HG03103 (cell line): ENCODE results near the gene UMOD.

Source experiments
- ATAC-seq: cut with Tn5 transposase; IDR thresholded peaks from one replicate; pipeline ENCODE4 v1.9.1; 2021; ENCODE audit warnings: low read depth; ENCODE audit not compliant: unreplicated experiment

The UMOD gene

GRCh38 chr16:20369452-20370054 is 17.0 kb upstream of the UMOD start:
- ATAC-seq: no peak

- no peak for ATAC-seq
These were observed 11.5 kb upstream of the UMOD start for GRCh38 chr16:20364051-20364450.

- no peak for ATAC-seq
These were observed 10.7 kb upstream of the UMOD start for GRCh38 chr16:20363191-20363590.

- no peak for ATAC-seq
These were observed 7.5 kb upstream of the UMOD start for GRCh38 chr16:20359997-20360396.

- no peak for ATAC-seq
These were observed 2.7 kb upstream of the UMOD start for GRCh38 chr16:20355114-20355782.

GRCh38 chr16:20353379-20353778 is 864 bp upstream of the UMOD start:
- ATAC-seq: no peak

- no peak for ATAC-seq
These were observed 2.9 kb downstream of the UMOD start for GRCh38 chr16:20349615-20350014.

GRCh38 chr16:20348365-20349185 is 3.9 kb downstream of the UMOD start:
- no peak for ATAC-seq

- no peak for ATAC-seq
These were observed 4.7 kb downstream of the UMOD start for GRCh38 chr16:20347666-20348364.

GRCh38 chr16:20344611-20345010 is 7.9 kb downstream of the UMOD start:
- ATAC-seq: no peak

GRCh38 chr16:20339744-20340143 is 12.8 kb downstream of the UMOD start:
- no peak for ATAC-seq

GRCh38 chr16:20336955-20337354 is 15.6 kb downstream of the UMOD start:
- no peak for ATAC-seq

GRCh38 chr16:20334396-20334795 is 18.1 kb downstream of the UMOD start:
- ATAC-seq: no peak

GRCh38 chr16:20333120-20333519 is 19.4 kb downstream of the UMOD start:
- ATAC-seq: no peak

- no peak for ATAC-seq
These were observed 20.1 kb downstream of the UMOD start for GRCh38 chr16:20332411-20332810.

- no peak for ATAC-seq
These were observed 20.9 kb downstream of the UMOD start for GRCh38 chr16:20331635-20332034.

- ATAC-seq: no peak
These were observed 22.9 kb downstream of the UMOD start for GRCh38 chr16:20329392-20330138.

- ATAC-seq: no peak
These were observed 25.0 kb downstream of the UMOD start, which contains the start of gene GP2 for GRCh38 chr16:20327444-20328041. GP2 (minus strand) TSS chr16:20327513; CDS start chr16:20326431, 1,082 bp downstream.

- no peak for ATAC-seq
These were observed 26.2 kb downstream of the UMOD start for GRCh38 chr16:20326321-20326720.

- no peak for ATAC-seq
These were observed 27.5 kb downstream of the UMOD start for GRCh38 chr16:20325005-20325404.
